Vagina (tissue), 2 donors: Measurements from ENCODE around the gene TBC1D23.

Source experiments
- CTCF ChIP-seq, 3 experiments: fragments of 450-650 bp in 2 of 3; fragments of 200-600 bp in 1 of 3; sonication (generic) in 1 of 3; IDR thresholded peaks; one replicate each; pipeline ENCODE4 v1.5.1; 2017 to 2019; ENCODE audit warnings: antibody characterized with exemption in 3 of 3, mild to moderate bottlenecking in 2 of 3, moderate library complexity in 2 of 3
- POLR2A ChIP-seq, 2 donors: fragments of 450-650 bp; IDR thresholded peaks; one replicate each; pipeline ENCODE4 v1.6.1; 2017; ENCODE audit warnings: antibody characterized with exemption in 2 of 2, mild to moderate bottlenecking in 2 of 2, moderate library complexity in 2 of 2
- POLR2AphosphoS5 ChIP-seq, 2 donors: sonication (generic); formaldehyde crosslinking; IDR thresholded peaks; one replicate each; pipeline ENCODE4 v1.9.0; 2017; ENCODE audit warnings: antibody characterized with exemption in 2 of 2, mild to moderate bottlenecking in 2 of 2, low read depth in 1 of 2; ENCODE audit not compliant: insufficient read depth in 1 of 2

DNA sequence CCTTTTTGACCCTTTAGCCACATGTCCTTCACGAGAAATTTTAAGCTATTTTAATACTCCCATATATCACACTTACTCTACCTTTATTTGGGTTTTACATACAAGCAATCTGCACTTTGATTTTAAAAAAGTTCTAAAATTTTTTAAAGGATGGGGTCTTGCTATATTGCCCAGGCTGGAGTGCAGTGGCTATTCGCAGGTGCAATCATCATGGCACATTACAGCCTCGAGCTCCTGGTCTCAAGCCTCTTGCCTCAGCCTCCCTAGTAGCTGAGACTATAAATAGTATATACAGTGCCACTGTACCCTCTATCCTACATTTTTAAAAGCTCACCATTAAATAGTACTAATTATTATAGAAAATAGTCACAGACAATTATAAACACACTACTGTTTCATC is 103.6 kb downstream of the TBC1D23 start:
- TF ChIP-seq CTCF (IDR thresholded peaks at IDR 0.05) (no peak), POLR2A (IDR thresholded peaks at IDR 0.05) (no peak), POLR2AphosphoS5 (IDR thresholded peaks at IDR 0.05; ENCODE audit: insufficient read depth in 1 of 2, low read depth in 1 of 2) (no peak)
